Esophagus squamous epithelium (tissue), 4 donors: Measurements from ENCODE around the gene PRIM2.
"Not testable (repeated sequence)": the region's sequence is repeated elsewhere in the genome, so short reads cannot be mapped to it uniquely, and the experiment has no call there.

Experiments
- POLR2A ChIP-seq, 4 donors: fragments of 450-650 bp; IDR thresholded peaks; one replicate each; pipeline ENCODE4 v1.6.1; 2017; ENCODE audit warnings: antibody characterized with exemption in 4 of 4, mild to moderate bottlenecking in 4 of 4, moderate library complexity in 3 of 4
- TF ChIP-seq, protein P1 (sequence below), 6 experiments: fragments of 450-650 bp in 4 of 6; fragments of 200-600 bp in 2 of 6; sonication (generic) in 2 of 6; IDR thresholded peaks; one replicate each; pipeline ENCODE4 v1.5.1; 2016 to 2019; ENCODE audit warnings: antibody characterized with exemption in 6 of 6, mild to moderate bottlenecking in 4 of 6, moderate library complexity in 4 of 6

DNA sequence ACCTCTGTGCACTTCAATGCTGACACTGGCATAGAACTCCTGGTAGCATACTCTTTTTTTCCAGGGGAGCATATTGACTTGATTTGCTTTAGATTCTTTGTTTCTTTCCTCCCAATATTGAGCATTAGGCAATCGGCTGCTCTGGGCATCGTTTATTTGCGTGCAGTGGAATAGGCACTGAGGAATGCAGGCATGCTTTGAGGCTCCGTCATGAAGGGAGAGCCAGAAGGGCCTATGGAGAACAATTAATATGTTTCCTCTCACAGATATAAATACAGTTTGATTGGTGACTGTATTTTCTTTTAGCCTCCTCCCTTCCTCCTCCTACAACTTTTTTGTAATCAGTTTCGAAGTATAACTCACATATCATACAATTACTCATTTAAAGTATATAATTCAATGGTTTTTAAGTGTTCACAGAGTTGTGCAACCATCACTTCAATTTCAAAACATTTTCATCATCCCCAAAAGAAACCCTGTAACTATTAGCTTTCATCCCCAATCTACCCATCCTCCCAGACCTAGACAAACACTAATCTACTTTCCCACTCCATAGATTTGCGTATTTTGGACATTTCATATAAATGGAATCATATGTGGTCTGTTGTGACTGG, 157.5 kb downstream of the PRIM2 start:
- TF ChIP-seq, protein P1, sequence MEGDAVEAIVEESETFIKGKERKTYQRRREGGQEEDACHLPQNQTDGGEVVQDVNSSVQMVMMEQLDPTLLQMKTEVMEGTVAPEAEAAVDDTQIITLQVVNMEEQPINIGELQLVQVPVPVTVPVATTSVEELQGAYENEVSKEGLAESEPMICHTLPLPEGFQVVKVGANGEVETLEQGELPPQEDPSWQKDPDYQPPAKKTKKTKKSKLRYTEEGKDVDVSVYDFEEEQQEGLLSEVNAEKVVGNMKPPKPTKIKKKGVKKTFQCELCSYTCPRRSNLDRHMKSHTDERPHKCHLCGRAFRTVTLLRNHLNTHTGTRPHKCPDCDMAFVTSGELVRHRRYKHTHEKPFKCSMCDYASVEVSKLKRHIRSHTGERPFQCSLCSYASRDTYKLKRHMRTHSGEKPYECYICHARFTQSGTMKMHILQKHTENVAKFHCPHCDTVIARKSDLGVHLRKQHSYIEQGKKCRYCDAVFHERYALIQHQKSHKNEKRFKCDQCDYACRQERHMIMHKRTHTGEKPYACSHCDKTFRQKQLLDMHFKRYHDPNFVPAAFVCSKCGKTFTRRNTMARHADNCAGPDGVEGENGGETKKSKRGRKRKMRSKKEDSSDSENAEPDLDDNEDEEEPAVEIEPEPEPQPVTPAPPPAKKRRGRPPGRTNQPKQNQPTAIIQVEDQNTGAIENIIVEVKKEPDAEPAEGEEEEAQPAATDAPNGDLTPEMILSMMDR (IDR thresholded peaks at IDR 0.05) = not testable (repeated sequence)
- not testable (repeated sequence) for TF ChIP-seq POLR2A (IDR thresholded peaks at IDR 0.05)
